Transverse colon (tissue), 4 donors: Measurements from ENCODE around the gene ALPK3. TPM values are rescaled to one million over a fixed set of nuclear protein-coding genes. Genes with fewer than 3 reads are reported as not detected.

Source experiments
- DNase-seq: peaks from one replicate; pipeline ENCODE4 v3.0.0-alpha.2; 2019
- H3K27ac ChIP-seq, 4 donors: fragments of 200-600 bp; sonication (generic); 2 replicates each; pipeline ENCODE4 v1.5.1; 2016 to 2018; ENCODE audit warnings: inconsistent platforms in 4 of 4
- H3K27me3 ChIP-seq: fragments of 200-600 bp; sonication (generic); 2 replicates; pipeline ENCODE4 v1.5.1; 2017; ENCODE audit warnings: inconsistent platforms
- H3K36me3 ChIP-seq, 4 donors: fragments of 200-600 bp; sonication (generic); 2 replicates each; pipeline ENCODE4 v1.5.1; 2017 to 2019; ENCODE audit warnings: inconsistent platforms in 4 of 4
- H3K4me1 ChIP-seq, 4 donors: fragments of 200-600 bp; sonication (generic); 2 replicates each; pipeline ENCODE4 v1.5.1; 2017 to 2020; ENCODE audit warnings: inconsistent platforms in 4 of 4
- H3K4me3 ChIP-seq, 4 donors: fragments of 200-600 bp; sonication (generic); 1 replicate in 1 of 4; 2 replicates in 3 of 4; pipeline versions ENCODE4 v1.5.1 to v1.6.1; 2017 to 2019; ENCODE audit warnings: inconsistent platforms in 4 of 4
- H3K9me3 ChIP-seq, 2 donors: fragments of 200-600 bp; sonication (generic); 2 replicates each; pipeline ENCODE4 v1.5.1; 2017 to 2019; ENCODE audit warnings: inconsistent platforms in 2 of 2
- EP300 ChIP-seq: sonication (generic); formaldehyde crosslinking; IDR thresholded peaks from one replicate; pipeline ENCODE4 v1.6.1; 2017; ENCODE audit warnings: antibody characterized with exemption, low read depth
- POLR2A ChIP-seq: fragments of 450-650 bp; IDR thresholded peaks from one replicate; pipeline ENCODE4 v1.6.1; 2016; ENCODE audit warnings: antibody characterized with exemption, mild to moderate bottlenecking, moderate library complexity
- POLR2AphosphoS5 ChIP-seq, 3 donors: sonication (generic); formaldehyde crosslinking; IDR thresholded peaks; one replicate each; pipeline ENCODE4 v1.6.1; 2016; ENCODE audit warnings: antibody characterized with exemption in 3 of 3
- WGBS, 2 donors: methylation state at CpG; one replicate each; pipeline ENCODE4 v1.1.5; 2018; ENCODE audit warnings: low coverage in 1 of 2; 5-methylcytosine and 5-hydroxymethylcytosine counted together
- in situ Hi-C, 4 donors: fragments of 200-750 bp; cut with MboI; loops; one replicate each; pipeline versions ENCODE4 v1.15.0 to v1.15.1; 2017; ENCODE audit warnings: low sequenced_read_pairs in 3 of 4, low pct_ligation_motif_present in 1 of 4, low pct_unique_long_range_greater_than_20kb in 1 of 4
- intact Hi-C: fragments of 100-400 bp; cut with DNase I; formaldehyde crosslinking; loops from one replicate; pipeline ENCODE4 v1.15.1; 2023; ENCODE audit warnings: low total_unique reads
- total RNA-seq, 4 donors: library from RNA; depleted of rRNA; stranded (reverse); fragments of >200 nt; gene quantifications; one replicate each; pipeline ENCODE4 v1.1.0, GENCODE V29; 2016
- TF ChIP-seq, protein P1 (sequence below), 5 experiments: fragments of 200-600 bp in 3 of 5; fragments of 450-650 bp in 2 of 5; sonication (generic) in 3 of 5; IDR thresholded peaks; 1 replicate in 2 of 5; 2 replicates in 3 of 5; pipeline ENCODE4 v1.5.1; 2016 to 2017; ENCODE audit warnings: antibody characterized with exemption in 5 of 5, inconsistent platforms in 3 of 5, mild to moderate bottlenecking in 2 of 5, moderate library complexity in 1 of 5

ALPK3 gene
- total RNA-seq, 4 donors from 2014 or later: 1.1 to 4.6 (median 2.8) TPM

DNA sequence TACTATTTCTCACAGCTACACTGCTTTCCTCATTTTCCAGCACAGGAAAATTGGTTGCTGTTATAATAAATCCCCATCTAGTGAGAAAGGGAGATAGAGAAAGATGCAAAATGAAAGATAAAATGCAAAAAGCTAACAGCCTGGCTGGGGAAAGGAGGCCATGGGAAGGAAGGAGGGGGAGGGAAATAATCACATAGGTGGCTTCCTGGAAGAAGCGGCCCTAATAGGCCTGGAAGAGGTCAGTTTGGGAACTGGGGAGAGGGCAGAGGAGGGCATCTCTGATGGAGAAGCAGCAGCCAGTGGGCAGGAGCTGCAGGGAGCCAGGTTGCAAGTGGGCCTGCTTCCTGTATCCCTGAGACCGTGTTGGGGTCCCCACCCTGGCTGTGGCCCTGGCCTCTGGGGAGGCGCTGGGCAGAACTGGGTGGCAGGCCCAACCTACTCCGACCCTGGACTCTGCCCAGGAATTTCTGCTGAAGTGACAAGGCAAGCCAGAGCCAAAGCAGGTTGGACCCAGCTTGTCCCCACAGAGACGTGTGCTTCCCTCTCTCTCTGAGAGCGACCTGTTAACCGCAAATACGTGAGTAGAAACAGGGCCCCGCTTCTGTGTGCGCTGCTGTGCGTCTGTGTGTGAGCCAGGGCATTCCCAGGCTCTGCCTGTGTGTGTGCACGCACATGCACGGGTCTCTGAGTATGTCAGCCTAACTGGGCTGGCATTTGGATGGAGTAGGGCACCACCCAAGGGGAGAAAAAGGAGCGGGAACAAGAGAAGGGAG, 69.2 kb downstream of the ALPK3 start:
- TF ChIP-seq EP300 (no peak), POLR2A (no peak)
- WGBS, 2 donors: 85 to 86% methylated on average over 3 to 14 of the region's 14 CpGs
- no peaks in the 10 kb centered on the region for H3K27me3 ChIP-seq
- H3K4me3 ChIP-seq: no peak overlapping the region
- no peaks in the 10 kb centered on the region for H3K36me3 ChIP-seq
- no peaks in the 10 kb centered on the region for H3K4me1 ChIP-seq
- in situ Hi-C loops (no loop called here), intact Hi-C loops (no loop called here)
- no peak overlapping the region for H3K27ac ChIP-seq
- DNase-seq: no peak
- no peaks in the 10 kb centered on the region for H3K9me3 ChIP-seq

DNA sequence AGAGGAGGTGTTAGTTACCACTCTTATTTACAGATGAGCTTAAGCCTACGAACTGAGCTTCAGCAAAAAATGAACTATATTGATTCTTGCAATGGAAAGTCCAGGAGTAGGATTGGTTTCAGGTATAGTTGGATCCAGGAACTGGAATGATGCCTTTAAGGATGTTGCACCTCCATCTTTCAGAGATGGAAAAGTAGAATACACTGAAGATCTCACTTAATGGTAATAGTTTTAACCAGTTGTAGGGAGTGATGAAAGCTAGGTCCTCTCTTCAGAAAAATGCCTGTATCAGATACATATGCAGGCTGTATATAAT, 69.8 kb downstream of the ALPK3 start:
- intact Hi-C loops (no loop called here), in situ Hi-C loops (no loop called here)
- Histone ChIP-seq H3K36me3 (no peaks in the 10 kb centered on the region), H3K4me3 (no peak overlapping the region), H3K4me1 (no peaks in the 10 kb centered on the region), H3K27ac (no peak overlapping the region), H3K9me3 (no peaks in the 10 kb centered on the region), H3K27me3 (no peaks in the 10 kb centered on the region)
- 70 to 78% methylated on average over 1 of the region's 1 CpG for WGBS, 2 donors
- TF ChIP-seq, protein P1, sequence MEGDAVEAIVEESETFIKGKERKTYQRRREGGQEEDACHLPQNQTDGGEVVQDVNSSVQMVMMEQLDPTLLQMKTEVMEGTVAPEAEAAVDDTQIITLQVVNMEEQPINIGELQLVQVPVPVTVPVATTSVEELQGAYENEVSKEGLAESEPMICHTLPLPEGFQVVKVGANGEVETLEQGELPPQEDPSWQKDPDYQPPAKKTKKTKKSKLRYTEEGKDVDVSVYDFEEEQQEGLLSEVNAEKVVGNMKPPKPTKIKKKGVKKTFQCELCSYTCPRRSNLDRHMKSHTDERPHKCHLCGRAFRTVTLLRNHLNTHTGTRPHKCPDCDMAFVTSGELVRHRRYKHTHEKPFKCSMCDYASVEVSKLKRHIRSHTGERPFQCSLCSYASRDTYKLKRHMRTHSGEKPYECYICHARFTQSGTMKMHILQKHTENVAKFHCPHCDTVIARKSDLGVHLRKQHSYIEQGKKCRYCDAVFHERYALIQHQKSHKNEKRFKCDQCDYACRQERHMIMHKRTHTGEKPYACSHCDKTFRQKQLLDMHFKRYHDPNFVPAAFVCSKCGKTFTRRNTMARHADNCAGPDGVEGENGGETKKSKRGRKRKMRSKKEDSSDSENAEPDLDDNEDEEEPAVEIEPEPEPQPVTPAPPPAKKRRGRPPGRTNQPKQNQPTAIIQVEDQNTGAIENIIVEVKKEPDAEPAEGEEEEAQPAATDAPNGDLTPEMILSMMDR (IDR thresholded peaks at IDR 0.05): no peak
- TF ChIP-seq POLR2AphosphoS5 (IDR thresholded peaks at IDR 0.05) (no peak), POLR2A (no peak), EP300 (no peak)
- no peak for DNase-seq

- Histone ChIP-seq H3K36me3 (no peaks in the 10 kb centered on the region), H3K9me3 (no peaks in the 10 kb centered on the region), H3K27ac (no peak overlapping the region), H3K4me1 (no peaks in the 10 kb centered on the region), H3K27me3 (no peaks in the 10 kb centered on the region), H3K4me3 (no peak overlapping the region)
- no peak for DNase-seq
- 74% methylated on average over 4 of the region's 4 CpGs; no CpG with 5 or more reads in 1 of the 2 donors for WGBS, 2 donors
- in situ Hi-C loops (no loop called here), intact Hi-C loops (no loop called here)
- TF ChIP-seq, protein P1 (IDR thresholded peaks at IDR 0.05): no peak
- no peak for TF ChIP-seq POLR2A
- no peak for TF ChIP-seq POLR2AphosphoS5 (IDR thresholded peaks at IDR 0.05)
- TF ChIP-seq EP300: no peak
Measured at GRCh38 chr15:84887938-84888337, 70.8 kb downstream of the ALPK3 start.

DNA sequence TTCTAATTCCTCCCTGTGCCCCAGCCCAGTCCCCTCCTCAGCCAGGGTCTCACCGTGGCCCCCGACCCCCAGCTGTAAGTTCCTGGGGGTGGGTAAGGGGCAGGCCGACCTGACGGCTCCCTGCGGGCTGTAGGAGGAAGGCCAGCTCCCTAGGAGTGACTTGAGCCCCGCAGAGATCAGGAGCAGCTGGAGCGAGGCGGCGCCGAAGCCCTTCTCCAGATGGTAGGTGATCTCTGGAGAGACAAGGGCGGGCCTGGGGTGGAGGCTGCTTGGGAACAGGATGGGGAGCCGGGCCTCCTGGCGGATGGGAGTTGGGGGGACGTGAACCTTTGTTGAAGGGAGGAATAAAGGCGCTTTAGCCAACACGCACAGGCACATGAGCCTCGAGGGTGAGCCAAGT, 71.5 kb downstream of the ALPK3 start:
- no peak overlapping the region for H3K4me3 ChIP-seq
- WGBS, 2 donors: 81% methylated on average over 17 of the region's 17 CpGs; no CpG with 5 or more reads in 1 of the 2 donors
- in situ Hi-C loops: no loop called here

More for the DNA sequence above, 71.5 kb downstream of the ALPK3 start:
- TF ChIP-seq POLR2AphosphoS5 (IDR thresholded peaks at IDR 0.05) (no peak), POLR2A (no peak), EP300 (no peak)
- TF ChIP-seq, protein P1 (IDR thresholded peaks at IDR 0.05): no peak
- intact Hi-C loops: no loop called here
- no peaks in the 10 kb centered on the region for H3K9me3 ChIP-seq
- DNase-seq: no peak
- H3K27me3 ChIP-seq: no peaks in the 10 kb centered on the region
- H3K27ac ChIP-seq: no peak overlapping the region
- no peaks in the 10 kb centered on the region for H3K36me3 ChIP-seq
- no peaks in the 10 kb centered on the region for H3K4me1 ChIP-seq
